H1 (cell line): ENCODE data around the gene TRPC4. TPM values are rescaled to one million over a fixed set of nuclear protein-coding genes. Genes with fewer than 3 reads are reported as not detected.

Experiments used
- CTCF ChIA-PET: fragments of 300-600 bp; sonication (Branson Sonifier 250); formaldehyde crosslinking; loops from one replicate; lab custom pipeline; 2021; ENCODE audit not compliant: partially characterized antibody; lab: Charles Lee
- POLR2A ChIA-PET: fragments of 300-600 bp; sonication (Branson Sonifier 250); formaldehyde crosslinking; loops from one replicate; lab custom pipeline; 2021; ENCODE audit warnings: inconsistent platforms; ENCODE audit not compliant: partially characterized antibody; lab: Charles Lee
- DNase-seq, 2 experiments: peaks; one replicate each; pipeline versions ENCODE4 v3.0.0 to v3.0.0-alpha.2; 2010 to 2022; ENCODE audit warnings: low spot score in 2 of 2, low read depth in 1 of 2, mixed read lengths in 1 of 2
- FAIRE-seq: peaks from 2 replicates; lab custom pipeline; 2011; peaks lifted over from hg19 to GRCh38; lab: Jason Lieb, UNC
- H2AFZ ChIP-seq: 2 replicates; pipeline ENCODE4 v1.8.1; 2012; ENCODE audit warnings: low read length, inconsistent platforms
- H2AK5ac ChIP-seq: 2 replicates; pipeline ENCODE4 v1.6.1; 2013; ENCODE audit warnings: low read depth, low read length
- H2BK120ac ChIP-seq: replicated peaks from 2 replicates; pipeline ENCODE3; 2013; ENCODE audit warnings: low read depth, low read length, inconsistent platforms
- H2BK12ac ChIP-seq: 2 replicates; pipeline ENCODE4 v1.6.1; 2013; ENCODE audit warnings: low read depth, low read length
- H2BK15ac ChIP-seq: 2 replicates; pipeline ENCODE4 v1.6.1; 2013; ENCODE audit warnings: low read length
- H2BK20ac ChIP-seq: 2 replicates; pipeline ENCODE4 v1.6.1; 2013; ENCODE audit warnings: low read length
- H2BK5ac ChIP-seq: 2 replicates; pipeline ENCODE4 v1.6.1; 2013; ENCODE audit warnings: low read depth, low read length
- H3K14ac ChIP-seq: 2 replicates; pipeline ENCODE4 v1.6.1; 2013; ENCODE audit warnings: inconsistent platforms; ENCODE audit not compliant: insufficient read length
- H3K18ac ChIP-seq: 2 replicates; pipeline ENCODE4 v1.6.1; 2013; ENCODE audit warnings: low read length; ENCODE audit errors: extremely low read depth
- H3K23ac ChIP-seq: 2 replicates; pipeline ENCODE4 v1.6.1; 2013; ENCODE audit warnings: inconsistent platforms; ENCODE audit not compliant: insufficient read length
- H3K23me2 ChIP-seq: 2 replicates; pipeline ENCODE4 v1.6.1; 2013; ENCODE audit warnings: low read depth, low read length
- H3K27ac ChIP-seq: 2 replicates; pipeline ENCODE4 v1.6.1; 2011; ENCODE audit warnings: low read depth, low read length, inconsistent platforms
- H3K27me3 ChIP-seq, 4 experiments: replicated peaks in 1 of 4; 1 replicate in 1 of 4; 2 replicates in 3 of 4; pipeline versions ENCODE4 v1.6.1 to v1.8.1; 2011 to 2013; ENCODE audit warnings: low read length in 3 of 4, mild to moderate bottlenecking in 3 of 4, inconsistent platforms in 2 of 4, mixed read lengths in 2 of 4, moderate library complexity in 1 of 4; ENCODE audit not compliant: control insufficient read depth in 3 of 4, insufficient read depth in 3 of 4; ENCODE audit errors: extremely low read depth in 1 of 4
- H3K36me3 ChIP-seq, 4 experiments: 2 replicates each; pipeline versions ENCODE4 v1.6.1 to v1.8.1; 2011 to 2013; ENCODE audit warnings: mild to moderate bottlenecking in 4 of 4, low read length in 3 of 4, moderate library complexity in 2 of 4, control low read depth in 1 of 4, inconsistent platforms in 1 of 4; ENCODE audit not compliant: insufficient read depth in 4 of 4, control insufficient read depth in 2 of 4
- H3K4ac ChIP-seq: replicated peaks from 2 replicates; pipeline ENCODE3; 2013; ENCODE audit warnings: low read length, low read depth, mixed read lengths, inconsistent platforms; ENCODE audit not compliant: insufficient read length
- H3K4me1 ChIP-seq, 4 experiments: replicated peaks in 1 of 4; 1 replicate in 1 of 4; 2 replicates in 3 of 4; pipeline versions ENCODE4 v1.6.1 to v1.8.1; 2011 to 2013; ENCODE audit warnings: low read length in 3 of 4, inconsistent platforms in 2 of 4, mixed read lengths in 1 of 4; ENCODE audit not compliant: insufficient read depth in 4 of 4, control insufficient read depth in 3 of 4
- H3K4me2 ChIP-seq, 2 experiments: 2 replicates each; pipeline versions ENCODE4 v1.6.1 to v1.8.1; 2011 to 2013; ENCODE audit warnings: low read depth in 2 of 2, low read length in 2 of 2, control low read depth in 1 of 2, inconsistent platforms in 1 of 2, mild to moderate bottlenecking in 1 of 2; ENCODE audit not compliant: insufficient read depth in 1 of 2
- H3K4me3 ChIP-seq, 4 experiments: fragments of 200-600, 300-600 bp in 1 of 4; sonication (generic), shearing (Covaris generic), sonication (Bioruptor Twin) in 1 of 4; 2 replicates each; pipeline versions ENCODE4 v1.5.1 to v1.8.1; 2011 to 2016; ENCODE audit warnings: low read length in 4 of 4, low read depth in 3 of 4, control low read depth in 2 of 4, inconsistent platforms in 2 of 4, mild to moderate bottlenecking in 2 of 4, mixed read lengths in 1 of 4, moderate library complexity in 1 of 4; ENCODE audit not compliant: insufficient read depth in 2 of 4; ENCODE audit errors: extremely low read depth in 1 of 4
- H3K56ac ChIP-seq: replicated peaks from 2 replicates; pipeline ENCODE3; 2013; ENCODE audit warnings: low read depth, mild to moderate bottlenecking, mixed read lengths, low read length, inconsistent platforms; ENCODE audit not compliant: insufficient read length
- H3K79me1 ChIP-seq: 2 replicates; pipeline ENCODE4 v1.6.1; 2013; ENCODE audit warnings: low read depth, low read length, control low read depth
- H3K79me2 ChIP-seq, 2 experiments: 2 replicates each; pipeline versions ENCODE4 v1.6.1 to v1.8.1; 2012 to 2013; ENCODE audit warnings: low read length in 2 of 2, mild to moderate bottlenecking in 2 of 2, inconsistent platforms in 1 of 2; ENCODE audit not compliant: insufficient read depth in 2 of 2, control insufficient read depth in 1 of 2
- H3K9ac ChIP-seq, 4 experiments: replicated peaks in 1 of 4; 1 replicate in 1 of 4; 2 replicates in 3 of 4; pipeline versions ENCODE4 v1.6.1 to v1.8.1; 2011 to 2013; ENCODE audit warnings: low read depth in 3 of 4, low read length in 3 of 4, control low read depth in 2 of 4, mild to moderate bottlenecking in 2 of 4, moderate library complexity in 2 of 4, inconsistent platforms in 1 of 4; ENCODE audit errors: extremely low read depth in 1 of 4
- H3K9me3 ChIP-seq, 2 experiments: 2 replicates each; pipeline versions ENCODE4 v1.6.1 to v1.8.1; 2012 to 2013; ENCODE audit warnings: mild to moderate bottlenecking in 2 of 2, moderate library complexity in 2 of 2, control low read depth in 1 of 2, inconsistent platforms in 1 of 2, low read depth in 1 of 2, low read length in 1 of 2, mixed read lengths in 1 of 2; ENCODE audit not compliant: insufficient read depth in 2 of 2
- H4K20me1 ChIP-seq, 2 experiments: replicated peaks in 1 of 2; 2 replicates each; pipeline versions ENCODE3 to v1.8.1; 2011 to 2013; ENCODE audit warnings: inconsistent platforms in 2 of 2, low read length in 2 of 2, mild to moderate bottlenecking in 1 of 2; ENCODE audit not compliant: insufficient read depth in 2 of 2, control insufficient read depth in 1 of 2
- H4K5ac ChIP-seq: 2 replicates; pipeline ENCODE4 v1.6.1; 2013; ENCODE audit warnings: low read length, low read depth, mixed read lengths, inconsistent platforms; ENCODE audit not compliant: insufficient read length
- H4K8ac ChIP-seq: 2 replicates; pipeline ENCODE4 v1.8.0; 2013; ENCODE audit warnings: mild to moderate bottlenecking, moderate library complexity, low read length, inconsistent platforms; ENCODE audit not compliant: insufficient read depth; ENCODE audit errors: extremely low read depth
- H4K91ac ChIP-seq: replicated peaks from 2 replicates; pipeline ENCODE3; 2013; ENCODE audit warnings: low read length, mixed read lengths, inconsistent platforms; ENCODE audit not compliant: insufficient read length
- BACH1 ChIP-seq: IDR thresholded peaks from 2 replicates; pipeline ENCODE4 v1.6.1; 2012; ENCODE audit warnings: low read length, improper control_type of control experiment
- CTBP2 ChIP-seq: IDR thresholded peaks from 2 replicates; pipeline ENCODE4 v1.7.0; 2011; ENCODE audit warnings: borderline replicate concordance, mild to moderate bottlenecking, moderate library complexity, mixed read lengths, low read length; ENCODE audit not compliant: insufficient read depth, insufficient read length
- CTCF ChIP-seq, 3 experiments: IDR thresholded peaks; 1 replicate in 2 of 3; 2 replicates in 1 of 3; pipeline versions ENCODE4 v1.5.1 to v1.6.1; 2011; ENCODE audit warnings: low read length in 3 of 3, mild to moderate bottlenecking in 3 of 3, inconsistent platforms in 2 of 3, low read depth in 1 of 3, moderate library complexity in 1 of 3; ENCODE audit not compliant: insufficient read depth in 1 of 3; ENCODE audit errors: control extremely low read depth in 1 of 3
- HDAC6 ChIP-seq: IDR thresholded peaks from one replicate; pipeline ENCODE4 v1.7.1; 2012; ENCODE audit warnings: low read depth, mild to moderate bottlenecking, inconsistent platforms, low read length, moderate library complexity
- JUN ChIP-seq: IDR thresholded peaks from 2 replicates; pipeline ENCODE4 v1.6.1; 2011; ENCODE audit warnings: low read depth, mild to moderate bottlenecking, improper control_type of control experiment, low read length
- WGBS, 2 experiments: shearing (Covaris generic) in 1 of 2; methylation state at CpG; one replicate each; pipeline versions ENCODE4 v1.1.6 to v1.1.7; 2013 to 2015; ENCODE audit warnings: low lambda C conversion rate in 2 of 2, mixed read lengths in 2 of 2, inconsistent platforms in 1 of 2, low coverage in 1 of 2, missing lambda C conversion rate in 1 of 2; ENCODE audit not compliant: insufficient replicate concordance in 2 of 2, insufficient coverage in 1 of 2, insufficient read length in 1 of 2; ENCODE audit errors: extremely low coverage in 1 of 2, missing lambda C conversion rate in 1 of 2; 5-methylcytosine and 5-hydroxymethylcytosine counted together
- polyA plus RNA-seq, 7 experiments: library from polyadenylated mRNA; depleted of rRNA in 3 of 7; stranded (reverse) in 5 of 7; unstranded in 2 of 7; fragments of >200 nt in 5 of 7; fragments of 200-250 nt in 2 of 7; gene quantifications; 1 replicate in 5 of 7; 2 replicates in 1 of 7; 4 replicates in 1 of 7; pipeline versions ENCODE4 v1.2.1 to v1.2.3, GENCODE V29; 2011 to 2013; ENCODE audit warnings: missing spikeins in 2 of 7, mixed read lengths in 2 of 7
- total RNA-seq: library from RNA; stranded (reverse); fragmentation: NEBNext Ultra II Directional; extraction: Animal tissue kit (Norgen Biotek cat#: 25700); gene quantifications from 2 replicates; pipeline ENCODE4 v1.2.1, GENCODE V29; 2021
- TF ChIP-seq, protein P1 (sequence below): IDR thresholded peaks from 2 replicates; pipeline ENCODE4 v1.6.1; 2012; ENCODE audit warnings: inconsistent platforms
- TF ChIP-seq, protein P2 (sequence below): IDR thresholded peaks from 2 replicates; pipeline ENCODE4 v1.6.1; 2012; ENCODE audit warnings: low read length, inconsistent platforms

The TRPC4 gene
- total and polyA plus RNA-seq, 2 of the 8 experiments (the other 6 are each of a cell fraction or from before 2014, with no cell fraction given) = 12.3 to 14.7 TPM

DNA sequence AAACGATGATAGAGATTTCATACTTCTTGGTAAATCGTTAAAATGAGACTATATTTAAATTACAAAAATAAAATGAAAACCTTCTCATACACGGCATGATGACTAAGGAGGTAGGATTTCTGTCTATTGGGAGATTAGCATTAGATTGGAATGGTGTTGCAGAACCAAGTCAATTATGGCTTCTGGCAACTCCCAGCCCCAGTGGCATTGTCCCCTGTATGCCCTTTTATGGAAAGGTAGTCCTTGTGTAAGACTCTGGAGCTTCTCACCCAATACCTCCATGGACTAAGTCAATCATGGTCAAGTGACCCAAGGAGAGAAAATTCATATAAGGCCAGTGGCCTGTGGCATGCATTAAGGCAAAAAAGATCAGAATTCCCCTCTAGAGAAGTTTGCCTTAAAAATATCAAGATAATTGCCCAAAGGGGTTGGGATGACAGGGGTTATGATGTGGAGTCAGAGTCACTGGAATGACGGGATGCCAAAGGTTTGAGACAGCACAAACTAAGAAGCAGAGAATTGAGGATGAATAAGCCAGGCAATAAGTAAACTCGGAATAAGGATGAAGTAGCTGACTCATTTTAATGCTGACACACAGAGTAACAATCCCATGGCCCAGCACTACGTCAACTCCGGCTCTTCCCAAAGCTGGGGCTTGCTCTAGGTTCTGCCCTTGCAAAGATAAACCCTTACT lies 213.2 kb downstream of the TRPC4 start:
- Histone ChIP-seq H4K5ac (no peak overlapping the region), H2BK12ac (no peak overlapping the region; the same call in 1 of the 2 replicates), H3K79me2 (no peaks in the 10 kb centered on the region), H2BK20ac (no peak overlapping the region), H2AK5ac (no peak overlapping the region), H4K8ac (no peak overlapping the region), H2BK120ac (no peak overlapping the region), H3K23ac (no peak overlapping the region), H3K9me3 (no peaks in the 10 kb centered on the region), H3K27ac (no peak overlapping the region), H3K9ac (no peak overlapping the region), H3K14ac (no peak overlapping the region), H4K20me1 (no peaks in the 10 kb centered on the region), H4K91ac (no peak overlapping the region), H3K4me2 (no peak overlapping the region), H3K27me3 (no peaks in the 10 kb centered on the region), H3K56ac (no peak overlapping the region), H3K4me3 (no peak overlapping the region), H2BK15ac (no peak overlapping the region), H3K18ac (no peak overlapping the region), H3K79me1 (no peaks in the 10 kb centered on the region), H3K4ac (no peak overlapping the region), H3K23me2 (no peaks in the 10 kb centered on the region; the same call in 1 of the 2 replicates), H3K36me3 (no peaks in the 10 kb centered on the region; a peak in 1 of 8 replicates), H2BK5ac (no peak overlapping the region), H2AFZ (no peak overlapping the region), H3K4me1 (no peaks in the 10 kb centered on the region)
- DNase-seq (no peak), FAIRE-seq (no peak)
- TF ChIP-seq, protein P1, sequence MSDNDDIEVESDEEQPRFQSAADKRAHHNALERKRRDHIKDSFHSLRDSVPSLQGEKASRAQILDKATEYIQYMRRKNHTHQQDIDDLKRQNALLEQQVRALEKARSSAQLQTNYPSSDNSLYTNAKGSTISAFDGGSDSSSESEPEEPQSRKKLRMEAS = no peak
- TF ChIP-seq CTCF (IDR thresholded peaks at IDR 0.05; ENCODE audit: control extremely low read depth in 1 of 3, insufficient read depth in 1 of 3, low read depth in 1 of 3, low read length in 3 of 3) = no peak
- no peak for TF ChIP-seq JUN
- TF ChIP-seq, protein P2, sequence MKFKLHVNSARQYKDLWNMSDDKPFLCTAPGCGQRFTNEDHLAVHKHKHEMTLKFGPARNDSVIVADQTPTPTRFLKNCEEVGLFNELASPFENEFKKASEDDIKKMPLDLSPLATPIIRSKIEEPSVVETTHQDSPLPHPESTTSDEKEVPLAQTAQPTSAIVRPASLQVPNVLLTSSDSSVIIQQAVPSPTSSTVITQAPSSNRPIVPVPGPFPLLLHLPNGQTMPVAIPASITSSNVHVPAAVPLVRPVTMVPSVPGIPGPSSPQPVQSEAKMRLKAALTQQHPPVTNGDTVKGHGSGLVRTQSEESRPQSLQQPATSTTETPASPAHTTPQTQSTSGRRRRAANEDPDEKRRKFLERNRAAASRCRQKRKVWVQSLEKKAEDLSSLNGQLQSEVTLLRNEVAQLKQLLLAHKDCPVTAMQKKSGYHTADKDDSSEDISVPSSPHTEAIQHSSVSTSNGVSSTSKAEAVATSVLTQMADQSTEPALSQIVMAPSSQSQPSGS = no peak
- no peak for TF ChIP-seq CTBP2
- TF ChIP-seq BACH1 = no peak
- TF ChIP-seq HDAC6 = no peak
- WGBS, 2 experiments = 83% methylated on average over 7 of the region's 7 CpGs; no CpG with 5 or more reads in 1 of the 2 experiments
- ChIA-PET POLR2A (no interaction called here), CTCF (interaction anchor here (0.5 to 1.0 kb wide), 2 partner anchors 12 to 1167 kb away, joined by 3 read pairs; no protein-coding TSS in a partner anchor)
